ENCODE measurements around the gene NFATC2. TPM values are rescaled to one million over a fixed set of nuclear protein-coding genes. Genes with fewer than 3 reads are reported as not detected.

The NFATC2 gene
- polyA plus RNA-seq, 1 of the 3 experiments (the other 2 are of a cell fraction), result 0.36 TPM

GRCh38 chr20:51456511-51457509, 85.7 kb downstream of the NFATC2 start:
- Histone ChIP-seq H3F3A (replicated peaks; ENCODE audit: insufficient read depth) (peaks cover 14% of the 10 kb centered on the region), H3K9ac (peak overlapping the region; percentile 66; the same call in 1 of the 2 replicates), H3K27me3 (ENCODE audit: insufficient read depth) (no peaks in the 10 kb centered on the region), H3K36me3 (replicated peaks in 1 of 2; ENCODE audit: control insufficient read depth in 1 of 2, insufficient read depth in 2 of 2, low read length in 1 of 2) (no peaks in the 10 kb centered on the region), H3K79me2 (ENCODE audit: insufficient read depth) (no peaks in the 10 kb centered on the region), H3K27ac (ENCODE audit: low read depth in 2 of 2, low read length in 1 of 2) (peak overlapping the region; percentile 87 to 98), H3K4me3 (ENCODE audit: low read depth in 2 of 2, low read length in 1 of 2) (peak overlapping the region; percentile 24 to 35; a peak in 3 of 4 replicates), H2AFZ (ENCODE audit: low read depth) (peak overlapping the region; percentile 68; the same call in 1 of the 2 replicates), H4K20me1 (ENCODE audit: insufficient read depth) (no peaks in the 10 kb centered on the region), H3K9me3 (no peaks in the 10 kb centered on the region), H3K4me2 (peak overlapping the region; percentile 74; the same call in 1 of the 2 replicates), H3K4me1 (ENCODE audit: control insufficient read depth in 1 of 2, insufficient read depth in 2 of 2, low read depth in 1 of 2, low read length in 1 of 2) (peaks cover 15 to 19% of the 10 kb centered on the region in 2 experiments; a peak in 3 of 4 replicates), H3K9me2 (no peaks in the 10 kb centered on the region)
- ChIA-PET CTCF (interaction anchor here (0.6 to 1.7 kb wide), 7 partner anchors 10 to 527 kb away, joined by 3 to 4 read pairs (median 3); no protein-coding TSS in a partner anchor), POLR2A (interaction anchor here (0.6 to 1.8 kb wide), 2 partner anchors 14 to 44 kb away, joined by 3 to 6 read pairs; no protein-coding TSS in a partner anchor)
- 5% methylated on average over 17 of the region's 24 CpGs for WGBS (ENCODE audit: low lambda C conversion rate)
- peak; percentile 89 for DNase-seq
- TF ChIP-seq PBX3 (IDR thresholded peaks at IDR 0.05) (peak; percentile 65), REST (IDR thresholded peaks at IDR 0.05; ENCODE audit: low read depth, low read length) (0 out of 2 replicates have a peak, but pooled peaks have one; percentile 44), USF1 (IDR thresholded peaks at IDR 0.05; ENCODE audit: borderline replicate concordance, low read depth) (peak; percentile 48; the same call in 1 of the 2 replicates), FOXJ3 (CRISPR knock-in tag; IDR thresholded peaks at IDR 0.05) (0 out of 2 replicates have a peak, but pooled peaks have one; percentile 34), ELF1 (IDR thresholded peaks at IDR 0.05) (no peak), JUND (IDR thresholded peaks at IDR 0.05) (peak; percentile 79), GABPA (IDR thresholded peaks at IDR 0.05; ENCODE audit: low read depth) (no peak), EZH2phosphoT487 (IDR thresholded peaks at IDR 0.05; ENCODE audit: borderline replicate concordance, low read depth) (no peak), FOXM1 (IDR thresholded peaks at IDR 0.05; ENCODE audit: low read depth) (no peak), RAD21 (IDR thresholded peaks at IDR 0.05; ENCODE audit: low read length) (peak; percentile 10; the same call in 1 of the 2 replicates), MXI1 (IDR thresholded peaks at IDR 0.05; ENCODE audit: low read depth, low read length) (peak; percentile 78), NRF1 (IDR thresholded peaks at IDR 0.05; ENCODE audit: low read depth, low read length) (no peak), EP300 (IDR thresholded peaks at IDR 0.05; ENCODE audit: borderline replicate concordance in 1 of 2, low read depth in 1 of 2, low read length in 1 of 2) (peak; percentile 46 to 58), TEAD4 (IDR thresholded peaks at IDR 0.05; ENCODE audit: borderline replicate concordance, insufficient read depth) (peak; percentile 51; the same call in 1 of the 2 replicates), IRF3 (IDR thresholded peaks at IDR 0.05; ENCODE audit: low read depth, low read length) (no peak), SIN3A (IDR thresholded peaks at IDR 0.05; ENCODE audit: borderline replicate concordance, low read depth, low read length) (peak; percentile 45; the same call in 1 of the 2 replicates), RCOR1 (IDR thresholded peaks at IDR 0.05; ENCODE audit: low read length) (peak; percentile 48), CHD2 (IDR thresholded peaks at IDR 0.05; ENCODE audit: low read length, partially characterized antibody) (no peak), YY1 (IDR thresholded peaks at IDR 0.05; ENCODE audit: low read depth) (peak; percentile 45; the same call in 1 of the 2 replicates)
- TF ChIP-seq, protein P1, sequence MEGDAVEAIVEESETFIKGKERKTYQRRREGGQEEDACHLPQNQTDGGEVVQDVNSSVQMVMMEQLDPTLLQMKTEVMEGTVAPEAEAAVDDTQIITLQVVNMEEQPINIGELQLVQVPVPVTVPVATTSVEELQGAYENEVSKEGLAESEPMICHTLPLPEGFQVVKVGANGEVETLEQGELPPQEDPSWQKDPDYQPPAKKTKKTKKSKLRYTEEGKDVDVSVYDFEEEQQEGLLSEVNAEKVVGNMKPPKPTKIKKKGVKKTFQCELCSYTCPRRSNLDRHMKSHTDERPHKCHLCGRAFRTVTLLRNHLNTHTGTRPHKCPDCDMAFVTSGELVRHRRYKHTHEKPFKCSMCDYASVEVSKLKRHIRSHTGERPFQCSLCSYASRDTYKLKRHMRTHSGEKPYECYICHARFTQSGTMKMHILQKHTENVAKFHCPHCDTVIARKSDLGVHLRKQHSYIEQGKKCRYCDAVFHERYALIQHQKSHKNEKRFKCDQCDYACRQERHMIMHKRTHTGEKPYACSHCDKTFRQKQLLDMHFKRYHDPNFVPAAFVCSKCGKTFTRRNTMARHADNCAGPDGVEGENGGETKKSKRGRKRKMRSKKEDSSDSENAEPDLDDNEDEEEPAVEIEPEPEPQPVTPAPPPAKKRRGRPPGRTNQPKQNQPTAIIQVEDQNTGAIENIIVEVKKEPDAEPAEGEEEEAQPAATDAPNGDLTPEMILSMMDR (IDR thresholded peaks at IDR 0.05), result no peak
- TF ChIP-seq, protein P2, sequence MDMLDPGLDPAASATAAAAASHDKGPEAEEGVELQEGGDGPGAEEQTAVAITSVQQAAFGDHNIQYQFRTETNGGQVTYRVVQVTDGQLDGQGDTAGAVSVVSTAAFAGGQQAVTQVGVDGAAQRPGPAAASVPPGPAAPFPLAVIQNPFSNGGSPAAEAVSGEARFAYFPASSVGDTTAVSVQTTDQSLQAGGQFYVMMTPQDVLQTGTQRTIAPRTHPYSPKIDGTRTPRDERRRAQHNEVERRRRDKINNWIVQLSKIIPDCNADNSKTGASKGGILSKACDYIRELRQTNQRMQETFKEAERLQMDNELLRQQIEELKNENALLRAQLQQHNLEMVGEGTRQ (IDR thresholded peaks at IDR 0.05; ENCODE audit: borderline replicate concordance, low read depth, low read length), result no peak
